K562 (cell line): ENCODE data around the gene ITPRIP. TPM values are rescaled to one million over a fixed set of nuclear protein-coding genes. Genes with fewer than 3 reads are reported as not detected.

Source experiments
- ATAC-seq: fragments of 200-7000 bp; cut with Tn5 transposase; 3 replicates; pipeline ENCODE4 v1.9.1; 2020; ENCODE audit warnings: moderate library complexity
- BruUV-seq: library from RNA; stranded (reverse); fragments of 400-500 nt; replicated peaks from 2 replicates; lab custom pipeline; 2021; lab: Mats Ljungman, UMichigan
- CTCF ChIA-PET: fragments of 300-600 bp; formaldehyde crosslinking; extraction: SDS; loops from one replicate; lab custom pipeline; 2021; ENCODE audit warnings: low intra/inter-chr PET ratio; lab: Yijun Ruan, JAX
- POLR2A ChIA-PET: fragments of 300-600, 350-650 bp; sonication (Branson Sonifier 250); formaldehyde crosslinking; extraction: SDS; loops from one replicate; lab custom pipeline; 2021; ENCODE audit warnings: antibody characterized with exemption, inconsistent platforms; lab: Yijun Ruan, JAX
- DNase-seq, 4 experiments: peaks; one replicate each; pipeline versions ENCODE4 v3.0.0 to v3.0.0-alpha.2; 2011 to 2018; ENCODE audit warnings: low spot score in 3 of 4, mixed read lengths in 3 of 4; ENCODE audit errors: extremely low read depth in 1 of 4
- FAIRE-seq: peaks from 2 replicates; lab custom pipeline; 2011; peaks lifted over from hg19 to GRCh38; lab: Jason Lieb, UNC
- H2AFZ ChIP-seq: 2 replicates; pipeline ENCODE4 v1.6.0; 2011; ENCODE audit warnings: low read depth, low read length, control low read depth, inconsistent platforms
- H3K27ac ChIP-seq: fragments of 200-600 bp; 3 replicates; pipeline ENCODE4 v1.8.0; 2011; ENCODE audit warnings: low read depth, mild to moderate bottlenecking, control low read depth, inconsistent platforms, low read length, moderate library complexity, mixed read lengths; ENCODE audit errors: extremely low read depth
- H3K27me3 ChIP-seq, 2 experiments: fragments of 300-600 bp in 1 of 2; 2 replicates in 1 of 2; 3 replicates in 1 of 2; pipeline versions ENCODE4 v1.6.0 to v1.8.0; 2011; ENCODE audit warnings: inconsistent platforms in 2 of 2, low read length in 2 of 2, mild to moderate bottlenecking in 1 of 2, mixed read lengths in 1 of 2, moderate library complexity in 1 of 2; ENCODE audit not compliant: control insufficient read depth in 2 of 2, insufficient read depth in 2 of 2
- H3K36me3 ChIP-seq: fragments of 300-600 bp; 3 replicates; pipeline ENCODE4 v1.8.0; 2011; ENCODE audit warnings: mild to moderate bottlenecking, low read length, inconsistent platforms; ENCODE audit not compliant: control insufficient read depth, insufficient read depth
- H3K4me1 ChIP-seq, 2 experiments: fragments of 200-600 bp in 1 of 2; replicated peaks in 1 of 2; 2 replicates in 1 of 2; 3 replicates in 1 of 2; pipeline versions ENCODE4 v1.5.1 to v1.8.0; 2011; ENCODE audit warnings: inconsistent platforms in 2 of 2, low read length in 2 of 2, mild to moderate bottlenecking in 1 of 2, mixed read lengths in 1 of 2, moderate library complexity in 1 of 2; ENCODE audit not compliant: control insufficient read depth in 2 of 2, insufficient read depth in 2 of 2
- H3K4me2 ChIP-seq: 2 replicates; pipeline ENCODE4 v1.6.1; 2011; ENCODE audit warnings: low read length, control low read depth, inconsistent platforms, mixed read lengths; ENCODE audit not compliant: insufficient read depth
- H3K4me3 ChIP-seq: fragments of 200-600 bp; sonication (generic), shearing (Covaris generic); 2 replicates; pipeline ENCODE4 v1.5.1; 2016; ENCODE audit warnings: control low read depth, inconsistent platforms
- H3K79me2 ChIP-seq: fragments of 200-600 bp; 3 replicates; pipeline ENCODE4 v1.8.0; 2011; ENCODE audit warnings: low read length, inconsistent platforms; ENCODE audit not compliant: control insufficient read depth, insufficient read depth
- H3K9ac ChIP-seq, 2 experiments: 2 replicates each; pipeline versions ENCODE4 v1.6.0 to v1.6.1; 2011; ENCODE audit warnings: low read depth in 2 of 2, low read length in 2 of 2, control low read depth in 1 of 2, inconsistent platforms in 1 of 2, mild to moderate bottlenecking in 1 of 2, mixed read lengths in 1 of 2; ENCODE audit not compliant: insufficient read depth in 1 of 2
- H3K9me1 ChIP-seq: one replicate; pipeline ENCODE4 v1.6.0; 2011; ENCODE audit warnings: inconsistent platforms, mild to moderate bottlenecking, low read length, moderate library complexity; ENCODE audit not compliant: control insufficient read depth, insufficient read depth
- H3K9me3 ChIP-seq: replicated peaks from 2 replicates; pipeline ENCODE4 v1.5.1; 2011; ENCODE audit warnings: low read depth, low read length, inconsistent platforms; ENCODE audit not compliant: control insufficient read depth, insufficient read depth
- H4K20me1 ChIP-seq: replicated peaks from 2 replicates; pipeline ENCODE4 v1.6.1; 2011; ENCODE audit warnings: low read length, inconsistent platforms, mixed read lengths; ENCODE audit not compliant: control insufficient read depth, insufficient read depth
- ATF1 ChIP-seq, 2 experiments: fragments of 450-650 bp in 1 of 2; IDR thresholded peaks; 2 replicates each; pipeline ENCODE4 v1.6.1; 2016; ENCODE audit warnings: missing compliant biosample characterization in 1 of 2, missing genetic modification characterization in 1 of 2
- ATF3 ChIP-seq, 2 experiments: fragments of 450-650 bp in 1 of 2; sonication (generic) in 1 of 2; formaldehyde crosslinking in 1 of 2; IDR thresholded peaks in 1 of 2; conservative IDR thresholded peaks in 1 of 2; 2 replicates each; pipeline versions ENCODE4 v1.6.1 to v1.8.1; 2016 to 2023; ENCODE audit warnings: mild to moderate bottlenecking in 2 of 2, moderate library complexity in 2 of 2, inconsistent platforms in 1 of 2, missing genetic modification reagents in 1 of 2
- CBX1 ChIP-seq: sonication (generic); IDR thresholded peaks from 2 replicates; pipeline ENCODE4 v1.6.1; 2016; ENCODE audit warnings: antibody characterized with exemption, low read depth, mild to moderate bottlenecking
- HMBOX1 ChIP-seq: sonication (generic); IDR thresholded peaks from 2 replicates; pipeline ENCODE4 v1.6.1; 2016
- JUN ChIP-seq, 2 experiments: sonication (generic) in 1 of 2; formaldehyde crosslinking in 1 of 2; IDR thresholded peaks; 2 replicates each; pipeline versions ENCODE4 v1.6.1 to v1.8.0; 2012 to 2022; ENCODE audit warnings: borderline replicate concordance in 2 of 2, mild to moderate bottlenecking in 2 of 2, improper control_type of control experiment in 1 of 2, low read depth in 1 of 2, low read length in 1 of 2, missing genetic modification reagents in 1 of 2
- MTA3 ChIP-seq: fragments of 450-650 bp; formaldehyde crosslinking; IDR thresholded peaks from 2 replicates; pipeline ENCODE4 v1.6.1; 2017; ENCODE audit warnings: mild to moderate bottlenecking, borderline replicate concordance
- PML ChIP-seq: IDR thresholded peaks from 2 replicates; pipeline ENCODE4 v1.6.1; 2012; ENCODE audit warnings: low read length, inconsistent platforms
- ZNF175 ChIP-seq: fragments of 200-800 bp; sonication (Bioruptor generic); IDR thresholded peaks from 2 replicates; pipeline ENCODE4 v1.6.1; 2016; ENCODE audit warnings: low read depth, mild to moderate bottlenecking, missing genetic modification characterization, missing compliant biosample characterization
- ZNF24 ChIP-seq: fragments of 450-650 bp; IDR thresholded peaks from 2 replicates; pipeline ENCODE4 v1.6.1; 2016
- ZNF282 ChIP-seq: sonication (generic); formaldehyde crosslinking; IDR thresholded peaks from 2 replicates; pipeline ENCODE4 v1.8.1; 2023; ENCODE audit warnings: missing genetic modification reagents
- WGBS: fragments of 100-300 bp; shearing (Covaris generic); methylation state at CpG from one replicate; pipeline ENCODE4 v1.1.6; 2016; ENCODE audit warnings: low coverage, mixed read lengths; ENCODE audit not compliant: insufficient coverage; ENCODE audit errors: missing lambda C conversion rate; 5-methylcytosine and 5-hydroxymethylcytosine counted together
- in situ Hi-C: fragments of 300-500 bp; cut with MboI; formaldehyde crosslinking; loops from 4 replicates; pipeline ENCODE4 v1.15.0; 2018; ENCODE audit warnings: inconsistent platforms, mixed read lengths
- intact Hi-C: fragments of 100-400 bp; cut with micrococcal nuclease; formaldehyde crosslinking; loops from 2 replicates; pipeline ENCODE4 v1.14.2; 2022
- polyA plus RNA-seq, 8 experiments: library from polyadenylated mRNA; depleted of rRNA in 4 of 8; stranded (reverse) in 5 of 8; unstranded in 3 of 8; fragments of >200 nt; fragmentation: Nextera tagmentation in 2 of 8; fragmentation: Illumina TruSeq in 1 of 8; extraction: Ambion mirVana in 2 of 8; extraction: Trizol in 1 of 8; gene quantifications; 2 replicates each; pipeline versions ENCODE4 v1.2.1 to v1.2.3, GENCODE V29; 2011 to 2014; ENCODE audit warnings: inconsistent platforms in 1 of 8, missing spikeins in 1 of 8
- total RNA-seq, 7 experiments: library from RNA; depleted of rRNA in 6 of 7; stranded (reverse); fragments of >200 nt in 6 of 7; fragmentation: Illumina TruSeq in 2 of 7; extraction: Trizol in 2 of 7; gene quantifications; 2 replicates each; pipeline versions ENCODE4 v1.2.1 to v1.2.3, GENCODE V29; 2011 to 2021; ENCODE audit warnings: low replicate concordance in 1 of 7

ITPRIP gene
- total and polyA plus RNA-seq, 9 of the 15 experiments (the other 6 are each of a cell fraction or from before 2014, with no cell fraction given), result 4.4 to 28.5 (median 10.9) TPM

DNA sequence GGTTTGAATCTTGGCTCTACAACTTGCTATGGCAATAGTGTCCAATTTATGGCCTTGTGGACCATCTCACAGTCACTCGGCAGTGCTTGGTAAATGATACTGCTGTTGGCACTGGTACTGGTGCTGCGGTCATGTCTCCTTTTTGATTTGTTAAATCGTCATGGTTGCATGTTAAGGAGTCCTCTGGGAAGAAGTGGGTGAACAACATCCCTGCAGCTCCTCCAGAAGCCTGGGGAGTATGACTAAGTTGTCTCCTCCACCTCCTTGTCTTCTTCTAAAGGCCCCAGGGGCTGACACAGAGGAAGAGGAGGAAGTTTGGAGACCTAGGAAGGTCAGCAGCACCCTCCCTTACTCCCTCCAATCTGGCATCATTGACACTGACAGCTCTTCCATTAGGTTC is 8.5 kb downstream of the ITPRIP start:
- no peak overlapping the region for H2AFZ ChIP-seq
- WGBS, result 41% methylated on average over 3 of the region's 3 CpGs
- DNase-seq (no peak), FAIRE-seq (no peak), ATAC-seq (no peak)
- H3K27me3 ChIP-seq, result no peaks in the 10 kb centered on the region
- ChIA-PET CTCF (no interaction called here), POLR2A (interaction anchor here (1.1 to 1.3 kb wide), 2 partner anchors 11 to 18 kb away, joined by 3 to 7 read pairs; no protein-coding TSS in a partner anchor)
- peaks cover 85% of the 10 kb centered on the region for H3K36me3 ChIP-seq
- TF ChIP-seq PML, result no peak
- 0 out of 2 replicates have a peak, but pooled peaks have one; percentile 24 for TF ChIP-seq ZNF175 (CRISPR knock-in tag)
- intact Hi-C loops (no loop called here), in situ Hi-C loops (no loop called here)
- BruUV-seq, result no TSS peak
- H3K9me1 ChIP-seq, result peaks cover 10% of the 10 kb centered on the region
- H3K4me3 ChIP-seq, result no peak overlapping the region
- peak overlapping the region; percentile 62 for H3K27ac ChIP-seq
- H3K79me2 ChIP-seq, result peaks cover 100% of the 10 kb centered on the region
- peak overlapping the region; percentile 70 for H3K4me2 ChIP-seq
- no peaks in the 10 kb centered on the region for H3K9me3 ChIP-seq
- peaks cover 71% of the 10 kb centered on the region for H4K20me1 ChIP-seq
- H3K4me1 ChIP-seq, result peaks cover 66 to 69% of the 10 kb centered on the region in 2 experiments
- peak overlapping the region; percentile 41 to 69; a peak in 3 of 4 replicates for H3K9ac ChIP-seq

GRCh38 chr10:104328896-104329710 is 9.2 kb downstream of the ITPRIP start:
- H3K9me3 ChIP-seq, result no peaks in the 10 kb centered on the region
- H3K9me1 ChIP-seq, result peaks cover 14% of the 10 kb centered on the region
- H2AFZ ChIP-seq, result no peak overlapping the region
- POLR2A ChIA-PET, result interaction anchor here (0.6 to 1.3 kb wide), 3 partner anchors 12 to 22 kb away, joined by 3 to 7 read pairs (median 3); no protein-coding TSS in a partner anchor
- peak; percentile 43 for ATAC-seq
- no peak overlapping the region for H3K4me3 ChIP-seq
- H3K4me2 ChIP-seq, result peak overlapping the region; percentile 70
- intact Hi-C loops (no loop called here), in situ Hi-C loops (no loop called here)
- H4K20me1 ChIP-seq, result peaks cover 73% of the 10 kb centered on the region
- peak in 2 of 4 experiments; percentile 26 to 55 for DNase-seq
- CTCF ChIA-PET, result no interaction called here
- H3K9ac ChIP-seq, result peak overlapping the region; percentile 41 to 79; a peak in 3 of 4 replicates
- peaks cover 100% of the 10 kb centered on the region for H3K79me2 ChIP-seq
- peak; percentile 79 for FAIRE-seq
- peaks cover 84% of the 10 kb centered on the region for H3K36me3 ChIP-seq
- BruUV-seq, result no TSS peak
- H3K27ac ChIP-seq, result peak overlapping the region; percentile 62
- H3K27me3 ChIP-seq, result no peaks in the 10 kb centered on the region
- H3K4me1 ChIP-seq, result peaks cover 63 to 66% of the 10 kb centered on the region in 2 experiments
- 20% methylated on average over 6 of the region's 15 CpGs for WGBS
- peak; percentile 92 for TF ChIP-seq ATF3 (IDR thresholded peaks at IDR 0.05)
- no peak for TF ChIP-seq ATF3 (CRISPR knock-in tag; conservative IDR thresholded peaks at IDR 0.05)
- no peak for TF ChIP-seq CBX1
- peak; percentile 73 for TF ChIP-seq HMBOX1
- TF ChIP-seq JUN (IDR thresholded peaks at IDR 0.05; ENCODE audit: borderline replicate concordance, low read depth, low read length), result peak; percentile 66; the same call in 1 of the 2 replicates
- TF ChIP-seq JUN (CRISPR knock-in tag; IDR thresholded peaks at IDR 0.05; ENCODE audit: borderline replicate concordance), result no peak
- no peak for TF ChIP-seq ATF1 (CRISPR knock-in tag; IDR thresholded peaks at IDR 0.05)
- TF ChIP-seq ATF1 (tag; IDR thresholded peaks at IDR 0.05), result peak; percentile 64
- TF ChIP-seq MTA3, result peak; percentile 44; the same call in 1 of the 2 replicates
- TF ChIP-seq ZNF282 (CRISPR knock-in tag), result no peak
- no peak for TF ChIP-seq ZNF24
